Mesothelial cell of epicardium (in vitro differentiated cells): ENCODE results near the gene MARCHF3. TPM values are rescaled to one million over a fixed set of nuclear protein-coding genes. Genes with fewer than 3 reads are reported as not detected.

ENCODE experiments used
- DNase-seq, 2 experiments: peaks; one replicate each; pipeline ENCODE4 v3.0.0; 2021; ENCODE audit warnings: low spot score in 2 of 2; ENCODE audit not compliant: unreplicated experiment in 2 of 2
- H3K27ac Mint-ChIP-seq: 2 replicates; pipeline ENCODE4 v1.8.0; 2021; ENCODE audit warnings: mixed read lengths
- H3K27me3 Mint-ChIP-seq: 2 replicates; pipeline ENCODE4 v1.8.0; 2021; ENCODE audit warnings: low read depth, mixed read lengths
- H3K36me3 Mint-ChIP-seq: 2 replicates; pipeline ENCODE4 v1.8.0; 2021; ENCODE audit warnings: mixed read lengths
- H3K4me1 Mint-ChIP-seq: 2 replicates; pipeline ENCODE4 v1.8.0; 2021; ENCODE audit warnings: mixed read lengths
- H3K4me3 Mint-ChIP-seq: 2 replicates; pipeline ENCODE4 v1.8.0; 2021; ENCODE audit warnings: mild to moderate bottlenecking, moderate library complexity, mixed read lengths
- H3K9me3 Mint-ChIP-seq: 2 replicates; pipeline ENCODE4 v1.8.0; 2021; ENCODE audit warnings: mixed read lengths
- CTCF ChIP-seq: fragments of 200-600 bp; sonication (generic); IDR thresholded peaks from one replicate; pipeline ENCODE4 v1.5.0; 2021; ENCODE audit warnings: antibody characterized with exemption; ENCODE audit not compliant: unreplicated experiment
- total RNA-seq: library from RNA; stranded (reverse); gene quantifications from 3 replicates; pipeline ENCODE4 v1.2.1, GENCODE V29; 2021

Gene MARCHF3
- total RNA-seq = 8.0 to 9.4 TPM (median 8.5 TPM) in 3 replicates

- no peaks in the 10 kb centered on the region for H3K9me3 Mint-ChIP-seq
- H3K27me3 Mint-ChIP-seq = peaks cover 72% of the 10 kb centered on the region
- TF ChIP-seq CTCF = peak; percentile 27
- peak within 1 kb of the TSS; percentile 77 for H3K27ac Mint-ChIP-seq
- peaks cover 15% of the 10 kb centered on the region for H3K4me1 Mint-ChIP-seq
- DNase-seq = peak; percentile 94 to 97
- no peaks in the 10 kb centered on the region for H3K36me3 Mint-ChIP-seq
- peak within 1 kb of the TSS; percentile 87 for H3K4me3 Mint-ChIP-seq
These were observed at the start of gene MARCHF3 for GRCh38 chr5:127030259-127031146. MARCHF3 (minus strand) TSS chr5:127030558; CDS start chr5:126918171, 112,387 bp downstream.

GRCh38 chr5:127079994-127080491 is 49.7 kb upstream of the MARCHF3 start:
- TF ChIP-seq CTCF = no peak
- Mint-ChIP-seq H3K27ac (no peak overlapping the region), H3K36me3 (no peaks in the 10 kb centered on the region), H3K9me3 (peaks cover 4% of the 10 kb centered on the region), H3K4me1 (peaks cover 18% of the 10 kb centered on the region), H3K4me3 (no peak overlapping the region), H3K27me3 (peaks cover 27% of the 10 kb centered on the region)
- no peak for DNase-seq

GRCh38 chr5:127077366-127077765 is 47.0 kb upstream of the MARCHF3 start:
- Mint-ChIP-seq H3K36me3 (no peaks in the 10 kb centered on the region), H3K9me3 (peaks cover 4% of the 10 kb centered on the region), H3K4me3 (no peak overlapping the region), H3K27ac (no peak overlapping the region), H3K27me3 (peaks cover 3% of the 10 kb centered on the region), H3K4me1 (peaks cover 18% of the 10 kb centered on the region)
- no peak for DNase-seq
- TF ChIP-seq CTCF = no peak

- peaks cover 3% of the 10 kb centered on the region for H3K27me3 Mint-ChIP-seq
- peaks cover 18% of the 10 kb centered on the region for H3K4me1 Mint-ChIP-seq
- no peak for DNase-seq
- no peak for TF ChIP-seq CTCF
- no peaks in the 10 kb centered on the region for H3K36me3 Mint-ChIP-seq
- no peak overlapping the region for H3K4me3 Mint-ChIP-seq
- no peak overlapping the region for H3K27ac Mint-ChIP-seq
- no peaks in the 10 kb centered on the region for H3K9me3 Mint-ChIP-seq
These were observed 46.2 kb upstream of the MARCHF3 start for GRCh38 chr5:127076315-127077129.

GRCh38 chr5:127074466-127074865 is 44.1 kb upstream of the MARCHF3 start:
- Mint-ChIP-seq H3K4me3 (no peak overlapping the region), H3K27me3 (no peaks in the 10 kb centered on the region), H3K36me3 (no peaks in the 10 kb centered on the region), H3K9me3 (no peaks in the 10 kb centered on the region), H3K27ac (no peak overlapping the region), H3K4me1 (peaks cover 6% of the 10 kb centered on the region)
- no peak for DNase-seq
- TF ChIP-seq CTCF = no peak
